HepG2 (cell line): Measurements from ENCODE around the gene MISFA. TPM values are rescaled to one million over a fixed set of nuclear protein-coding genes. Genes with fewer than 3 reads are reported as not detected.
A peak's percentile ranks its signal among the peaks of the same experiment; 100 is the strongest.

Source experiments
- ARNT2 ChIP-seq: sonication (generic); formaldehyde crosslinking; IDR thresholded peaks from 2 replicates; pipeline ENCODE4 v1.8.0; 2022; ENCODE audit warnings: mild to moderate bottlenecking, low read depth, missing genetic modification reagents, moderate library complexity
- CBFB ChIP-seq: sonication (generic); formaldehyde crosslinking; IDR thresholded peaks from 2 replicates; pipeline ENCODE4 v1.4.0; 2020; ENCODE audit warnings: missing genetic modification reagents
- CENPX ChIP-seq: sonication (generic); formaldehyde crosslinking; IDR thresholded peaks from 2 replicates; pipeline ENCODE4 v1.9.0; 2021; ENCODE audit warnings: mild to moderate bottlenecking, missing genetic modification reagents, moderate library complexity
- EP300 ChIP-seq, 3 experiments: sonication (generic) in 1 of 3; formaldehyde crosslinking in 1 of 3; IDR thresholded peaks; 2 replicates each; pipeline versions ENCODE4 v1.5.1 to v1.6.1; 2011 to 2020; ENCODE audit warnings: low read depth in 2 of 3, low read length in 2 of 3, borderline replicate concordance in 1 of 3, improper control_type of control experiment in 1 of 3, mild to moderate bottlenecking in 1 of 3, missing genetic modification reagents in 1 of 3, moderate library complexity in 1 of 3
- IKZF1 ChIP-seq: fragments of 450-650 bp; IDR thresholded peaks from 2 replicates; pipeline ENCODE4 v1.7.1; 2016
- JDP2 ChIP-seq: sonication (generic); formaldehyde crosslinking; IDR thresholded peaks from 2 replicates; pipeline ENCODE4 v1.8.1; 2022; ENCODE audit warnings: missing genetic modification reagents, borderline replicate concordance
- MAF1 ChIP-seq: sonication (generic); formaldehyde crosslinking; IDR thresholded peaks from 2 replicates; pipeline ENCODE4 v1.5.0; 2020; ENCODE audit warnings: missing genetic modification reagents, borderline replicate concordance
- NFIB ChIP-seq: sonication (generic); formaldehyde crosslinking; IDR thresholded peaks from 2 replicates; pipeline ENCODE4 v1.9.0; 2021; ENCODE audit warnings: missing genetic modification reagents, mild to moderate bottlenecking, borderline replicate concordance
- SUZ12 ChIP-seq: fragments of 150-350 bp; IDR thresholded peaks from 2 replicates; pipeline ENCODE4 v1.6.1; 2014; ENCODE audit warnings: low read depth, low read length
- TAF1 ChIP-seq: sonication (generic); formaldehyde crosslinking; IDR thresholded peaks from 2 replicates; pipeline ENCODE4 v1.4.0; 2020; ENCODE audit warnings: missing genetic modification reagents
- ZBTB21 ChIP-seq: sonication (generic); formaldehyde crosslinking; IDR thresholded peaks from 2 replicates; pipeline ENCODE4 v1.4.0; 2020; ENCODE audit warnings: missing genetic modification reagents
- ZFX ChIP-seq: sonication (generic); formaldehyde crosslinking; IDR thresholded peaks from 2 replicates; pipeline ENCODE4 v1.4.0; 2020; ENCODE audit warnings: mild to moderate bottlenecking, low read depth, missing genetic modification reagents, moderate library complexity
- ZNF30 ChIP-seq: sonication (generic); formaldehyde crosslinking; IDR thresholded peaks from 2 replicates; pipeline ENCODE4 v1.5.0; 2020; ENCODE audit warnings: mild to moderate bottlenecking, missing genetic modification reagents
- ZNF33B ChIP-seq: sonication (generic); formaldehyde crosslinking; IDR thresholded peaks from 2 replicates; pipeline ENCODE4 v1.5.1; 2020; ENCODE audit warnings: mild to moderate bottlenecking, missing genetic modification reagents
- ZNF501 ChIP-seq: sonication (generic); formaldehyde crosslinking; IDR thresholded peaks from 2 replicates; pipeline ENCODE4 v1.5.1; 2020; ENCODE audit warnings: mild to moderate bottlenecking, moderate library complexity, missing genetic modification reagents
- ZNF550 ChIP-seq: sonication (generic); formaldehyde crosslinking; IDR thresholded peaks from 2 replicates; pipeline ENCODE4 v1.4.0; 2020; ENCODE audit warnings: mild to moderate bottlenecking, missing genetic modification reagents, borderline replicate concordance
- ZNF589 ChIP-seq: sonication (generic); formaldehyde crosslinking; conservative IDR thresholded peaks from 2 replicates; pipeline ENCODE4 v1.8.0; 2022; ENCODE audit warnings: mild to moderate bottlenecking, moderate library complexity, missing genetic modification reagents
- ZNF605 ChIP-seq: sonication (generic); formaldehyde crosslinking; IDR thresholded peaks from 2 replicates; pipeline ENCODE4 v1.8.0; 2022; ENCODE audit warnings: mild to moderate bottlenecking, missing genetic modification reagents
- ZSCAN30 ChIP-seq: sonication (generic); formaldehyde crosslinking; IDR thresholded peaks from 2 replicates; pipeline ENCODE4 v1.5.0; 2020; ENCODE audit warnings: mild to moderate bottlenecking, missing genetic modification reagents
- polyA plus RNA-seq, 8 experiments: library from polyadenylated mRNA; depleted of rRNA in 3 of 8; stranded (reverse) in 7 of 8; unstranded in 1 of 8; fragments of >200 nt; fragmentation: Illumina TruSeq in 4 of 8; extraction: Trizol in 4 of 8; gene quantifications; 2 replicates each; pipeline versions ENCODE4 v1.2.1 to v1.2.3, GENCODE V29; 2011 to 2016; ENCODE audit warnings: low read depth in 4 of 8, missing spikeins in 1 of 8, mixed read lengths in 1 of 8; ENCODE audit not compliant: insufficient read depth in 1 of 8
- total RNA-seq, 5 experiments: library from RNA; depleted of rRNA; stranded (reverse); fragments of >200 nt; fragmentation: Illumina TruSeq; extraction: Trizol; gene quantifications; 2 replicates each; pipeline ENCODE4 v1.2.3, GENCODE V29; 2016; ENCODE audit warnings: low read depth in 1 of 5
- TF ChIP-seq, protein P1 (sequence below): IDR thresholded peaks from 2 replicates; pipeline ENCODE4 v1.6.1; 2016; ENCODE audit warnings: missing compliant biosample characterization, missing genetic modification reagents, borderline replicate concordance
- TF ChIP-seq, protein P2 (sequence below): sonication (generic); formaldehyde crosslinking; IDR thresholded peaks from 2 replicates; pipeline ENCODE4 v1.4.0; 2020; ENCODE audit warnings: mild to moderate bottlenecking, low read depth, missing genetic modification reagents
- TF ChIP-seq, protein P3 (sequence below): sonication (generic); formaldehyde crosslinking; IDR thresholded peaks from 2 replicates; pipeline ENCODE4 v1.4.0; 2020; ENCODE audit warnings: missing genetic modification reagents
- TF ChIP-seq, protein P4 (sequence below): sonication (generic); formaldehyde crosslinking; IDR thresholded peaks from 2 replicates; pipeline ENCODE4 v1.5.0; 2020; ENCODE audit warnings: mild to moderate bottlenecking, low read depth, missing genetic modification reagents, borderline replicate concordance

The MISFA gene
- total and polyA plus RNA-seq, 2 of the 13 experiments (the other 11 are each of a cell fraction or from before 2014, with no cell fraction given): 1.4 to 5.4 TPM

DNA sequence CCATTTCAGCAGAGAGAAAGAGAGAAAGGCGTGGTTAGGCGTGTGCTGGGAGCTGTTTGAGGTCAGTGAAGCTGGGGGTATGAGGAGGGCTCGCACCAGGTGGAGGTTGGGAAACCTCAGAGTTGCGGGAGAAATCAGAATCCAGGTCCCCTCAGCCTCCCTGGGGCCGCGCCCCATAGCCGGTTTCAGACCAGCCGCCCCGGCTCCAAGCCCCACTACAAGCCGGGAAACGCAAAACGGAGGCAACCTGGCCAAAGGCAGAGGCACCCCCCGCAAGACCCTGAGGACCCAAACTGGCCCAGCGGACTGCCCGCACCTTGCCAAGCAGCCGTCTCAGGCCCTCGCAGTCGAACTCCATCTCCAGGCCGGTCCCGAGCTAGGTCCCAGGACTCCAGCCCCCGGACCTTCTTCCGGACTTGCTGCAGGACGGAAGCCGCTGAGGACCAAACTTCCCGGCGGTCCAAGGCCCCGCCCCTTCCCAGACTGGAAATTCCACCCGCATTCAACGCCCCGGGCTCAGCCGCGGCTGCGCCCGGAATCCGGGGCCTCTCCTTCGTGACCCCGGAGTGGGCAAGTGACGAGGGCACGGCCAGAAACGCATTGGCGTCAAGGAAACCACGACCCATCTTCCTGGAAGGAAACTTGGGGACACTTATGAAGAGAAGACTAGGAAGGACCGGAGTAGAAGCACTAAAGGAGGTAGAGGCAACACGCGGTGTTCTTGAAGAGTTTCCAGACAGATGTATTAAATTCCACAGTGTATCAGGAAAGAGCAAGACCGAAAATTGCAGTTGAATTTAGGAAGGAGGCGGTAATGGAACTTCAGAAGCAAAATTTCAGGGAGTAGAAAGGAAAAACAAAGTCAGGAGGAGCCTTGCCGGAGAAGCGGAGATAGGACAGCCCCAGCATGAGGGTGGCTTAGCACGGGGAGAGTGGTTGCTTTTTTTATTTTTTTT lies 11.0 kb upstream of the MISFA start, which contains the start of gene UEVLD (continued):
- TF ChIP-seq, protein P1, sequence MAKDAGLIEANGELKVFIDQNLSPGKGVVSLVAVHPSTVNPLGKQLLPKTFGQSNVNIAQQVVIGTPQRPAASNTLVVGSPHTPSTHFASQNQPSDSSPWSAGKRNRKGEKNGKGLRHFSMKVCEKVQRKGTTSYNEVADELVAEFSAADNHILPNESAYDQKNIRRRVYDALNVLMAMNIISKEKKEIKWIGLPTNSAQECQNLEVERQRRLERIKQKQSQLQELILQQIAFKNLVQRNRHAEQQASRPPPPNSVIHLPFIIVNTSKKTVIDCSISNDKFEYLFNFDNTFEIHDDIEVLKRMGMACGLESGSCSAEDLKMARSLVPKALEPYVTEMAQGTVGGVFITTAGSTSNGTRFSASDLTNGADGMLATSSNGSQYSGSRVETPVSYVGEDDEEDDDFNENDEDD (CRISPR knock-in tag): no peak
- TF ChIP-seq EP300 (IDR thresholded peaks at IDR 0.05; ENCODE audit: low read depth in 2 of 2, low read length in 2 of 2) (0 out of 4 replicates have a peak, but pooled peaks of 1 of the 2 experiments have one; percentile 34), EP300 (CRISPR knock-in tag; IDR thresholded peaks at IDR 0.05; ENCODE audit: borderline replicate concordance) (no peak), ZNF30 (CRISPR knock-in tag) (no peak), NFIB (CRISPR knock-in tag) (no peak), MAF1 (CRISPR knock-in tag) (peak; percentile 70; the same call in 1 of the 2 replicates), ZBTB21 (no peak), ZNF605 (CRISPR knock-in tag) (peak; percentile 76; the same call in 1 of the 2 replicates), TAF1 (CRISPR knock-in tag) (peak; percentile 76), CENPX (CRISPR knock-in tag) (no peak), ZFX (CRISPR knock-in tag) (peak; percentile 94), CBFB (peak; percentile 81), ZNF550 (no peak), IKZF1 (no peak), SUZ12 (no peak), ZNF589 (CRISPR knock-in tag) (no peak), ARNT2 (no peak; the same call in 1 of the 2 replicates), JDP2 (CRISPR knock-in tag) (no peak), ZSCAN30 (CRISPR knock-in tag) (no peak), ZNF33B (CRISPR knock-in tag) (peak; percentile 93), ZNF501 (CRISPR knock-in tag) (peak; percentile 84; the same call in 1 of the 2 replicates)
- TF ChIP-seq, protein P2, sequence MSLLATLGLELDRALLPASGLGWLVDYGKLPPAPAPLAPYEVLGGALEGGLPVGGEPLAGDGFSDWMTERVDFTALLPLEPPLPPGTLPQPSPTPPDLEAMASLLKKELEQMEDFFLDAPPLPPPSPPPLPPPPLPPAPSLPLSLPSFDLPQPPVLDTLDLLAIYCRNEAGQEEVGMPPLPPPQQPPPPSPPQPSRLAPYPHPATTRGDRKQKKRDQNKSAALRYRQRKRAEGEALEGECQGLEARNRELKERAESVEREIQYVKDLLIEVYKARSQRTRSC (CRISPR knock-in tag): no peak
- TF ChIP-seq, protein P3, sequence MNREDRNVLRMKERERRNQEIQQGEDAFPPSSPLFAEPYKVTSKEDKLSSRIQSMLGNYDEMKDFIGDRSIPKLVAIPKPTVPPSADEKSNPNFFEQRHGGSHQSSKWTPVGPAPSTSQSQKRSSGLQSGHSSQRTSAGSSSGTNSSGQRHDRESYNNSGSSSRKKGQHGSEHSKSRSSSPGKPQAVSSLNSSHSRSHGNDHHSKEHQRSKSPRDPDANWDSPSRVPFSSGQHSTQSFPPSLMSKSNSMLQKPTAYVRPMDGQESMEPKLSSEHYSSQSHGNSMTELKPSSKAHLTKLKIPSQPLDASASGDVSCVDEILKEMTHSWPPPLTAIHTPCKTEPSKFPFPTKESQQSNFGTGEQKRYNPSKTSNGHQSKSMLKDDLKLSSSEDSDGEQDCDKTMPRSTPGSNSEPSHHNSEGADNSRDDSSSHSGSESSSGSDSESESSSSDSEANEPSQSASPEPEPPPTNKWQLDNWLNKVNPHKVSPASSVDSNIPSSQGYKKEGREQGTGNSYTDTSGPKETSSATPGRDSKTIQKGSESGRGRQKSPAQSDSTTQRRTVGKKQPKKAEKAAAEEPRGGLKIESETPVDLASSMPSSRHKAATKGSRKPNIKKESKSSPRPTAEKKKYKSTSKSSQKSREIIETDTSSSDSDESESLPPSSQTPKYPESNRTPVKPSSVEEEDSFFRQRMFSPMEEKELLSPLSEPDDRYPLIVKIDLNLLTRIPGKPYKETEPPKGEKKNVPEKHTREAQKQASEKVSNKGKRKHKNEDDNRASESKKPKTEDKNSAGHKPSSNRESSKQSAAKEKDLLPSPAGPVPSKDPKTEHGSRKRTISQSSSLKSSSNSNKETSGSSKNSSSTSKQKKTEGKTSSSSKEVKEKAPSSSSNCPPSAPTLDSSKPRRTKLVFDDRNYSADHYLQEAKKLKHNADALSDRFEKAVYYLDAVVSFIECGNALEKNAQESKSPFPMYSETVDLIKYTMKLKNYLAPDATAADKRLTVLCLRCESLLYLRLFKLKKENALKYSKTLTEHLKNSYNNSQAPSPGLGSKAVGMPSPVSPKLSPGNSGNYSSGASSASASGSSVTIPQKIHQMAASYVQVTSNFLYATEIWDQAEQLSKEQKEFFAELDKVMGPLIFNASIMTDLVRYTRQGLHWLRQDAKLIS (CRISPR knock-in tag): no peak
- TF ChIP-seq, protein P4, sequence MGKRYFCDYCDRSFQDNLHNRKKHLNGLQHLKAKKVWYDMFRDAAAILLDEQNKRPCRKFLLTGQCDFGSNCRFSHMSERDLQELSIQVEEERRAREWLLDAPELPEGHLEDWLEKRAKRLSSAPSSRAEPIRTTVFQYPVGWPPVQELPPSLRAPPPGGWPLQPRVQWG (CRISPR knock-in tag): no peak
